Stomach smooth muscle (tissue), 2 donors: Measurements from ENCODE around the gene TOR1AIP2.
A peak's percentile ranks its signal among the peaks of the same experiment; 100 is the strongest.

Experiments used
- H3K27ac ChIP-seq: one replicate; pipeline ENCODE4 v1.7.0; 2013; ENCODE audit warnings: mild to moderate bottlenecking, low read length, inconsistent platforms
- H3K27me3 ChIP-seq, 2 donors: one replicate each; pipeline ENCODE4 v1.7.0; 2013; ENCODE audit warnings: low read length in 2 of 2; ENCODE audit not compliant: insufficient read depth in 2 of 2, control insufficient read depth in 1 of 2
- H3K36me3 ChIP-seq, 2 donors: one replicate each; pipeline ENCODE4 v1.7.0; 2013; ENCODE audit warnings: low read length in 2 of 2; ENCODE audit not compliant: control insufficient read depth in 2 of 2, insufficient read depth in 2 of 2
- H3K4me1 ChIP-seq: one replicate; pipeline ENCODE4 v1.7.0; 2013; ENCODE audit warnings: low read length; ENCODE audit not compliant: control insufficient read depth, insufficient read depth
- H3K4me3 ChIP-seq, 2 donors: one replicate each; pipeline ENCODE4 v1.7.0; 2013; ENCODE audit warnings: low read length in 2 of 2
- H3K9ac ChIP-seq, 2 donors: one replicate each; pipeline ENCODE4 v1.7.0; 2013; ENCODE audit warnings: low read length in 2 of 2, mild to moderate bottlenecking in 1 of 2
- H3K9me3 ChIP-seq, 2 donors: one replicate each; pipeline ENCODE4 v1.7.0; 2013; ENCODE audit warnings: low read length in 2 of 2; ENCODE audit not compliant: control insufficient read depth in 2 of 2
- donor health status: healthy.
- donor health status: Pancreatic carcinoma.

The TOR1AIP2 gene

GRCh38 chr1:179814546-179814838, 63.1 kb downstream of the TOR1AIP2 start:
- H3K9me3 ChIP-seq: no peaks in the 10 kb centered on the region
- H3K27me3 ChIP-seq: peaks cover 0 to 2% of the 10 kb centered on the region in 2 donors
- peak overlapping the region; percentile 73 to 79 for H3K4me3 ChIP-seq
- H3K36me3 ChIP-seq: no peaks in the 10 kb centered on the region
- peak overlapping the region; percentile 17 to 47 for H3K9ac ChIP-seq
- peaks cover 25% of the 10 kb centered on the region for H3K4me1 ChIP-seq
- no peak overlapping the region for H3K27ac ChIP-seq

GRCh38 chr1:179813626-179814545, 63.7 kb downstream of the TOR1AIP2 start:
- H3K36me3 ChIP-seq: no peaks in the 10 kb centered on the region
- no peak overlapping the region for H3K27ac ChIP-seq
- no peaks in the 10 kb centered on the region for H3K9me3 ChIP-seq
- H3K27me3 ChIP-seq: peaks cover 0 to 2% of the 10 kb centered on the region in 2 donors
- peaks cover 24% of the 10 kb centered on the region for H3K4me1 ChIP-seq
- H3K4me3 ChIP-seq: peak overlapping the region; percentile 73 to 79
- no peak overlapping the region for H3K9ac ChIP-seq

GRCh38 chr1:179812501-179813292, 64.9 kb downstream of the TOR1AIP2 start:
- Histone ChIP-seq H3K36me3 (no peaks in the 10 kb centered on the region), H3K27ac (no peak overlapping the region), H3K4me1 (peaks cover 20% of the 10 kb centered on the region), H3K27me3 (peaks cover 0 to 2% of the 10 kb centered on the region in 2 donors), H3K9ac (no peak overlapping the region), H3K9me3 (no peaks in the 10 kb centered on the region), H3K4me3 (no peak overlapping the region)

GRCh38 chr1:179810367-179810715, 67.3 kb downstream of the TOR1AIP2 start:
- peaks cover 15% of the 10 kb centered on the region for H3K4me1 ChIP-seq
- H3K36me3 ChIP-seq: no peaks in the 10 kb centered on the region
- no peak overlapping the region for H3K4me3 ChIP-seq
- H3K9ac ChIP-seq: no peak overlapping the region
- no peaks in the 10 kb centered on the region for H3K27me3 ChIP-seq
- H3K9me3 ChIP-seq: no peaks in the 10 kb centered on the region
- H3K27ac ChIP-seq: no peak overlapping the region

- Histone ChIP-seq H3K27me3 (no peaks in the 10 kb centered on the region), H3K27ac (no peak overlapping the region), H3K4me1 (peaks cover 10% of the 10 kb centered on the region), H3K9ac (no peak overlapping the region), H3K9me3 (no peaks in the 10 kb centered on the region), H3K4me3 (peak overlapping the region in 1 of 2 donors; percentile 8), H3K36me3 (no peaks in the 10 kb centered on the region)
Measured at GRCh38 chr1:179809506-179810366, 67.9 kb downstream of the TOR1AIP2 start.

- no peak overlapping the region for H3K9ac ChIP-seq
- no peaks in the 10 kb centered on the region for H3K9me3 ChIP-seq
- H3K27me3 ChIP-seq: no peaks in the 10 kb centered on the region
- H3K27ac ChIP-seq: no peak overlapping the region
- H3K4me3 ChIP-seq: no peak overlapping the region
- no peaks in the 10 kb centered on the region for H3K36me3 ChIP-seq
- peaks cover 3% of the 10 kb centered on the region for H3K4me1 ChIP-seq
Measured at GRCh38 chr1:179808503-179808902, 69.1 kb downstream of the TOR1AIP2 start.

GRCh38 chr1:179807691-179808485, 69.7 kb downstream of the TOR1AIP2 start:
- Histone ChIP-seq H3K27me3 (no peaks in the 10 kb centered on the region), H3K4me1 (peaks cover 3% of the 10 kb centered on the region), H3K9ac (no peak overlapping the region), H3K27ac (no peak overlapping the region), H3K4me3 (no peak overlapping the region), H3K9me3 (no peaks in the 10 kb centered on the region), H3K36me3 (no peaks in the 10 kb centered on the region)

- no peaks in the 10 kb centered on the region for H3K36me3 ChIP-seq
- no peak overlapping the region for H3K27ac ChIP-seq
- no peak overlapping the region for H3K9ac ChIP-seq
- H3K9me3 ChIP-seq: no peaks in the 10 kb centered on the region
- H3K4me3 ChIP-seq: no peak overlapping the region
- peaks cover 3% of the 10 kb centered on the region for H3K4me1 ChIP-seq
- H3K27me3 ChIP-seq: no peaks in the 10 kb centered on the region
Measured at GRCh38 chr1:179807291-179807690, 70.3 kb downstream of the TOR1AIP2 start.

GRCh38 chr1:179806333-179806732, 71.3 kb downstream of the TOR1AIP2 start:
- no peak overlapping the region for H3K4me3 ChIP-seq
- H3K36me3 ChIP-seq: no peaks in the 10 kb centered on the region
- H3K9me3 ChIP-seq: no peaks in the 10 kb centered on the region

More at GRCh38 chr1:179806333-179806732, 71.3 kb downstream of the TOR1AIP2 start:
- Histone ChIP-seq H3K9ac (no peak overlapping the region), H3K27me3 (peaks cover 0 to 3% of the 10 kb centered on the region in 2 donors), H3K4me1 (peaks cover 3% of the 10 kb centered on the region), H3K27ac (no peak overlapping the region)
